Panc1 (cell line): ENCODE measurements around the gene TRPM6.

Experiments used
- CTCF ChIP-seq: fragments of 450-650 bp; IDR thresholded peaks from 2 replicates; pipeline ENCODE4 v1.5.1; 2017; ENCODE audit warnings: mild to moderate bottlenecking
- POLR2AphosphoS5 ChIP-seq: IDR thresholded peaks from 2 replicates; pipeline ENCODE4 v1.6.1; 2012; ENCODE audit warnings: mild to moderate bottlenecking, low read depth, low read length, moderate library complexity
- TCF7L2 ChIP-seq: IDR thresholded peaks from 2 replicates; pipeline ENCODE4 v1.6.1; 2011; ENCODE audit warnings: mild to moderate bottlenecking, low read depth, low read length, inconsistent platforms

- TF ChIP-seq CTCF (no peak), TCF7L2 (no peak), POLR2AphosphoS5 (no peak)
Observed at GRCh38 chr9:74887041-74887980, at the start of gene TRPM6.
